Measurements from ENCODE around the gene LCE1F.

The LCE1F gene

GRCh38 chr1:152811050-152811449 is 36.1 kb downstream of the LCE1F start:
- H3K36me3 ChIP-seq (ENCODE audit: insufficient read depth, low read length): no peaks in the 10 kb centered on the region
- no peak overlapping the region for H3K9ac ChIP-seq (ENCODE audit: low read depth, low read length)
- no peaks in the 10 kb centered on the region for H3K4me1 ChIP-seq (ENCODE audit: insufficient read depth, low read length)
- no peaks in the 10 kb centered on the region for H3K9me3 ChIP-seq (ENCODE audit: control insufficient read depth, insufficient read depth, low read length)

DNA sequence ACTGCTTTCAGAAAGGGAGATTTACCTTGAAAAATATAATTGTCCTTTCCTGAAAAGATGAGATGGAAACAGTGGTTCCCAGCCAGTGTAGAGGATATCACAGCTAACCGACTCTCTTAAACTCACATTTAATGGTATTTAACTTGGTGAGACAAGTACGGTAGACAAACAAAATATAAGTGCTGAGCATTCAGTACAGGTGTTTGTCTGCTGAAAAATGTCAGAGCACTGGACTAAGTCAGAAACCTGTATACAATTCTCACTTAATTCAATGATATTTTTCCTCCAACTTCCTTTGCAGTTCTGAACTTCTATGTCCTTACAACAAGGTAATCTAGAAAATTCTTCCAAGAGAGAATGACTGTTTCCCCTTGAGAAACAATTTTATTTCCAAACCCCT is 36.7 kb downstream of the LCE1F start, which contains the start of gene LCE1B:
TSS of gene LCE1B (plus strand) at position 301 of the 400 bp plus-strand sequence. CDS start 476 bp downstream, outside the sequence.
- H3K9ac ChIP-seq (ENCODE audit: low read depth, low read length): no peak within 1 kb of the TSS
- no peaks in the 10 kb centered on the region for H3K9me3 ChIP-seq (ENCODE audit: control insufficient read depth, insufficient read depth, low read length)
- H3K4me1 ChIP-seq (ENCODE audit: insufficient read depth, low read length): no peaks in the 10 kb centered on the region
- no peaks in the 10 kb centered on the region for H3K36me3 ChIP-seq (ENCODE audit: insufficient read depth, low read length)

GRCh38 chr1:152817309-152817708 is 42.4 kb downstream of the LCE1F start:
- no peaks in the 10 kb centered on the region for H3K36me3 ChIP-seq (ENCODE audit: insufficient read depth, low read length)
- no peaks in the 10 kb centered on the region for H3K4me1 ChIP-seq (ENCODE audit: insufficient read depth, low read length)
- H3K9me3 ChIP-seq (ENCODE audit: control insufficient read depth, insufficient read depth, low read length): no peaks in the 10 kb centered on the region
- no peak overlapping the region for H3K9ac ChIP-seq (ENCODE audit: low read depth, low read length)

DNA sequence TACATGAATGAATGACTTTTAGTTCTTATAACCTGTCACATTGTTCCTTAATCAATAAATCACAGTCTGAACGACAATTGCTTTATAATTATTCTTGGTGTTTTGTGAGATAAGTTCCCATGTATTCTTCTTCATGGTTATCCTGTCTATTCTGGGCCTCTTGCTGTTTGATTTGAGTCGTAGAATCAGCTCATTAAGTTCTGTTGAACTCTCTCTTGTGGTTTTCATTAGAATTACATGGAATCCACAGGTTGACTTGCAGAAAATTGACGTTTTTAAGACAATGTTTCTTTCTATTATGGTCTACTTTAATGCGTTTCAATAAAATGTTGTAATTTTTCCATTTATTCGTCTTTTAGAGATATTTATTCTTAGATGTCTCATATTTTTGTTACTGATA is 48.4 kb downstream of the LCE1F start:
- Histone ChIP-seq H3K9me3 (ENCODE audit: control insufficient read depth, insufficient read depth, low read length) (no peaks in the 10 kb centered on the region), H3K9ac (ENCODE audit: low read depth, low read length) (no peak overlapping the region), H3K4me1 (ENCODE audit: insufficient read depth, low read length) (no peaks in the 10 kb centered on the region), H3K36me3 (ENCODE audit: insufficient read depth, low read length) (no peaks in the 10 kb centered on the region)

- Histone ChIP-seq H3K36me3 (ENCODE audit: insufficient read depth, low read length) (no peaks in the 10 kb centered on the region), H3K9me3 (ENCODE audit: control insufficient read depth, insufficient read depth, low read length) (no peaks in the 10 kb centered on the region)
These were observed 50.0 kb downstream of the LCE1F start for GRCh38 chr1:152824964-152825363.

More at GRCh38 chr1:152824964-152825363, 50.0 kb downstream of the LCE1F start:
- no peak overlapping the region for H3K9ac ChIP-seq (ENCODE audit: low read depth, low read length)
- H3K4me1 ChIP-seq (ENCODE audit: insufficient read depth, low read length): no peaks in the 10 kb centered on the region
